GM19452 (cell line): ENCODE data around the gene PAQR7.

ENCODE experiments used
- ATAC-seq: cut with Tn5 transposase; IDR thresholded peaks from one replicate; pipeline ENCODE4 v1.9.1; 2021; ENCODE audit not compliant: unreplicated experiment

The PAQR7 gene

GRCh38 chr1:25902462-25902861, 27.0 kb upstream of the PAQR7 start:
- no peak for ATAC-seq

- no peak for ATAC-seq
Measured at GRCh38 chr1:25900219-25900618, 24.7 kb upstream of the PAQR7 start.

GRCh38 chr1:25899792-25900191, 24.3 kb upstream of the PAQR7 start:
- ATAC-seq, result no peak

DNA sequence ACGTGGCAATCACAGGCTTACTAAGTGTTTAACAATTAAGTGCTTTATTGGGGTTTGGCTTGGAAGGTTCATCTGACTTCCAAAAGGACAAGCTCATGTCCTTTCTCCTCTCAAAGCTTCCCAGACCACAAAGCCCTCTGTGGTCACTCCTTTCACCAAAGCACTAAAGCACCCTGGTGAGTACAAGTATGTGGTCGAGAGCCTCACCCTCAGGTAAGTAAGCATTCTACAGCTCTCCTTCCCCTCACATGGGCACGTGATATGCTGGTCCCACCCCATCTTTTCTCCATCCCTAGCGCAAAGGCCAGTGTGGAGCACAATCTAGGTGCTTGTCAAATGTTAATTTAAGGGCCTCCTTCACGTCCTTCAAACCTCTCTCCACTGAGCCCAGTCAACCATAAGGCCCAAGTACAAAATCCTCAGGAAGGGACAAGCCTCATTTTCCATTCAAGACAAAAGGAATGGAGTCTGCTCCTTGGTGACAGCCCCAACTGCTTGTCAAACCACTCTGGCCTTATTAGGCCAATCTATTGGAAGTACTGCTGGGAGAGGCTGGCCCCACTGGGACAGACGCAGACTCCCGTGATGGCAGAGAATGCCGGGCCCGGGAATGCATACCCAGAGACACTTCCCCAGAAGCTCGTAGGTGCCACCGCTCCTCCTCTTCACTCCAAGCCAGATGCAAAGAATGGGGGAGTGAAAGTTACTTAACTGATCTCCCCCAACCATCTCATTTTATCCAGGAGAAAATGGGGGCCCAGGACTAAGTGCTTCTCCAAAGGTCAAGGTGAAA, 22.9 kb upstream of the PAQR7 start:
- ATAC-seq, result no peak

GRCh38 chr1:25897754-25898153, 22.2 kb upstream of the PAQR7 start:
- no peak for ATAC-seq

DNA sequence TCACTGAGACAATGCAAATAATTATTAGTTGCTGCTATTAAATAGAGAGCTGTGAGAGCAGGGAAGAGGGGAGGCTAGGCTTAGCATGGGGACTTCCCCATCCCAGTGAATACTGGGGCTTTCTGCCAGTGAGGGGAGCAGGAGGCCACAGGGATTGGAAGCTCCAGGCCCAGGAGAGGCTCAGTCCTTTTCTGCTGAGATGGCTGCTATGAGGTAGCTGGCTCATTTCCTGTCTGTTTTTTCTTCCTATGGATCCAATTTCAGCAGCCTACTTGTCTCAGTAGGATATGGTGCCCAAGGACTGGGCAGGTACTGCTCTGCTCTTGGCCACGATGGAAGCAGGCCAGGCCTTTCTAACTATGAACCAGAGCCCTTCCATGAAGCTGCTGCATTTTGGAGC, 20.8 kb upstream of the PAQR7 start:
- no peak for ATAC-seq

DNA sequence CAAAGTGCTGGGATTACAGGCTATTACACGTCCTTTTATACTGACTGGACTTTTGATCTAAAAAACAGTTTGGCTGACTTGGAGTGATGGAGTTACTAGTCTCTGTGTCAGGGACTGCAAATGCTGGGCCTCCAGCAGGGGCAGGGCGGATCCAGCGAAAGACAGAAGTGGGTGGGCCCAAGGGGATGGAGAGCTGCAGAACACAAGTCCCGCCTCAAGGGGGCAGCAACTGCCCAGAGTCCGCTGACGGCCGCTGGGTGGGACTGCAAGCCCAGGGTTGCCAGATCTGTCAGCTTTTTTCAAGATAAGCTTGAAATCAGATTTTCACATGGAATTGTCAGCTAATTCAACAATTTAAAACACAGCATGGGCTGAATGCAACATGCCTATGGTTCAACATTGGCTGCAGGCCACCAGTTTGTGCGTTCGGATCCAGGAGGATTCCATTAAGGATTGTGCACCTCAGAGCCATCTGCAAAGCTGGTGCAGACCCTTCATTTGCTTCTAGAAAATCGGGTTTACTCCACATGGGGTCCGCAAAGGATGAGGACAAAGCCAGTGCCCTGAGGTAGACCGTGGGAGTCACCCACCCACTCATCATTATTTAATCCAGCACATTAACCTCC, 20.0 kb upstream of the PAQR7 start:
- ATAC-seq, result peak; percentile 83

GRCh38 chr1:25893116-25893515, 17.6 kb upstream of the PAQR7 start:
- no peak for ATAC-seq

DNA sequence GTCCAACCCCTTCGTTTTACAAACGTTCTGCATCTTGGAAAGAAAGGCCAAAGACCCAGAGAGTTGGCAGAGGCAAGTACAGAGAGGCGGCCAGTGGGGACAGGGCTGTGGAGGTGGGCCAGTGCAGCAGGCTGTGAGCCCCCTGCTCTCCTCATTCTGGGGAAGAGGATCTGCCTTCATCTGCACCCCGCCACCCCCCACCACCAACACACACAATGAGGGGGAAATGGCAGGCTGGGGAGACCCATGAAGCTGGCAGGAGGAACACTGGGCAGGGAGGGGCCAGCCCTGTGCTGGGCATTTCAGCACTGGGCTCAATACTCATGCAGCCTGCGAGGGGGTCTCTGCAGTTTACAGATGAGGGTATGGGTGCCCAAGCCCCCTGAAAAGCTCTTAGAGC, 16.1 kb upstream of the PAQR7 start:
- no peak for ATAC-seq

- ATAC-seq, result no peak
Measured at GRCh38 chr1:25890239-25891034, 14.9 kb upstream of the PAQR7 start.

- no peak for ATAC-seq
Measured at GRCh38 chr1:25889470-25889869, 14.0 kb upstream of the PAQR7 start.

- no peak for ATAC-seq
Measured at GRCh38 chr1:25888426-25888987, 13.0 kb upstream of the PAQR7 start.

- ATAC-seq, result no peak
Measured at GRCh38 chr1:25885602-25886001, 10.1 kb upstream of the PAQR7 start.

DNA sequence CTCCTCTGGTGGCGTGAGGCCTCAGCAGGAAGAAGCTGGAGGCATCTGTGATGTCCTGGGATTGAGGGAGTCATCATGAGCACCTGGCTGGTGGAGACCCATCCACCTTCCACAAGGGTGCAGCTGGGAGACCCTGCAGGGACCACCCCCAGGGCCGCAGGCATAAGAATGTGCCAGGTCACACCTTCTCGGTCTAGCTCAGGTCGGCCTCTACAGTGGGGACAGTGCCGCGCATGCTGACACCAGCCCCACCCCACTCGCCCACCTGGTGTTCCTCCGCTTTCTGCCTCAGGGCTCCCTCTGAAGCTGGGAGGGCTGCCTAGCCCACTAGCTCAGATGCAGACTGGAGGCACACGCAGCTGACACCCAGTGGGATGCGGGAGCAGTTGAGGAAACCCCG, 5.8 kb upstream of the PAQR7 start:
- ATAC-seq, result no peak

GRCh38 chr1:25880518-25880917, 5.0 kb upstream of the PAQR7 start:
- ATAC-seq, result no peak

- ATAC-seq, result no peak
Measured at GRCh38 chr1:25879675-25880074, 4.2 kb upstream of the PAQR7 start.

DNA sequence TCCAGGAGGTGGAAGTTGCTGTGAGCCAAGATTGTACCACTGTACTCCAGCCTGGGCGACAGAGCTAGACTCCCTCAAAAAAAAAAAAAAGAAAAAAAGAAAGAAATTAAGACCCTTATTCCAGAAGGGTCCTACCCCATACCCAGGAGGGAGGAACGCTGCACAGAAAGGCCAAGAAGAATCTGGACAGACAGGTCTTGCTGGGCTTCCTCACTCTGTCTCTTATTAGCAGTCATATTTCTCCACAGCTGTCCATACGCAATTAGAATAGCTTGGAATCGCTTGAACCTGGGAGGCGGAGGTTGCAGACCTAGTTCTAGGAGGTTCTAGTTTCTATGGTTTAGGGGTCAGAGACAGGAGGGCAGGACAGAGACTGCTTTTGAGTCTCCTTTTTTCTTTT, 3.2 kb upstream of the PAQR7 start:
- no peak for ATAC-seq

DNA sequence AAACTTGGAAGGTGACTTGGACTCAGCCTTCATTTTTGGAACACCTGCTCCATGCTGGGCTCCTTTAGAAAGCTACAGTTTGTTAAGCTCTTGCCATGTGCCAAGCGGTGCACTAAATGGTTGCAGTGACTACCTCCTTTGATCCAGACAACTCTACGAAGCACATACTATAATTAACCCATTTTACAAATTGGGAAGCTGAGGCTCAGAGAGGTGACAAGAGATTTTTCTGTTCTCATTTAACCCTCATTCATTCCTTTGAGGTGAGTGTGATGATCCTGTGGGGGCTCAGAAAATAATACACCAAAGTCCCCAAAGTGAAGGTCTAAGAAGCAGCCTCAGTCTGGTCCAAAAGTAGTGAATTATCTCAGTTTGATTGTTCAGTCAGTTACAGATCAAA, 1.6 kb upstream of the PAQR7 start:
- no peak for ATAC-seq

DNA sequence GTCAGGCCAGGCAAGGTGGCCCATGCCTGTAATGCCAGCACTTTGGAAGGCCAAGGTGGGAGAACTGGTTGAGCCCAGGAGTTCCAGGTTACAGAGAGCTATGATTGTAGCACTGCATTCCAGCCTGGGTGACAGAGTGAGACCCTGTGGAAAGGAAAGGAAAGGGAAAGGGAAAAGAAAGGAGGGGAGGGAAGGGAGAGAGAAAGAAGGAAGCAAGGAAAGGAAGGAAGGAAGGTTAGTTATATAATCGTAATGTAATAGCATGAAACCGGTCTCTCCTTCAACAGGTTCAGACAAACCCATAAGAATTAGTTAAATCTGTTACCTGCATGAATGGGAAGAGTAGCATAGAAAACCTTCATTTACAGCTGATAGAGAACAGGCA, 1.2 kb upstream of the PAQR7 start:
- ATAC-seq, result no peak

GRCh38 chr1:25875856-25876692, 566 bp upstream of the PAQR7 start:
- ATAC-seq, result peak; percentile 20

- ATAC-seq, result no peak
Measured at GRCh38 chr1:25874635-25875153, 814 bp downstream of the PAQR7 start.
